HG03469 (cell line): ENCODE measurements around the gene PTPRB.

Source experiments
- ATAC-seq: cut with Tn5 transposase; IDR thresholded peaks from one replicate; pipeline ENCODE4 v1.9.1; 2021; ENCODE audit warnings: mild to moderate bottlenecking, moderate library complexity, moderate number of reproducible peaks; ENCODE audit not compliant: unreplicated experiment

Gene PTPRB

DNA sequence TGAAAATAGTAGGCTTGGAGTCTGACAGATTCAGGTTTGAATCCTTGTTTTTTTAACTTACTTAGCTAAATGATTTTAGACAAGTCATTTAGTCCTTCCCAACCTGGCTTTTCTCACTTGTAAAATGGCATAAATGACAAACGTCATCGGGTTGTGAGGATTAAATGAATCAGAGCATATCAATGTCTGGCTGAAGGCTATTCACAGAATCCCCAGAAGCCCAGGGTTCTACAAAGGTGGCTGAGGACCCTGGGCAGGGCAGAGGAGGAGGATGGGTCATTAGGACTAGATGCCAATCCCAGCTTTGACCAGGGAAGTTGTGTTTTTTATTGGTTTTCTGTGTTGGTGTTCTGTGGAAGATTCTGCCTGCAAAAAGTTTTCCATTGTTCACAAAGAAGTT lies 7.6 kb upstream of the PTPRB start:
- ATAC-seq, result no peak

GRCh38 chr12:70643939-70644338 lies 6.7 kb upstream of the PTPRB start:
- ATAC-seq, result no peak

- no peak for ATAC-seq
These were observed 4.5 kb upstream of the PTPRB start for GRCh38 chr12:70641691-70642090.

DNA sequence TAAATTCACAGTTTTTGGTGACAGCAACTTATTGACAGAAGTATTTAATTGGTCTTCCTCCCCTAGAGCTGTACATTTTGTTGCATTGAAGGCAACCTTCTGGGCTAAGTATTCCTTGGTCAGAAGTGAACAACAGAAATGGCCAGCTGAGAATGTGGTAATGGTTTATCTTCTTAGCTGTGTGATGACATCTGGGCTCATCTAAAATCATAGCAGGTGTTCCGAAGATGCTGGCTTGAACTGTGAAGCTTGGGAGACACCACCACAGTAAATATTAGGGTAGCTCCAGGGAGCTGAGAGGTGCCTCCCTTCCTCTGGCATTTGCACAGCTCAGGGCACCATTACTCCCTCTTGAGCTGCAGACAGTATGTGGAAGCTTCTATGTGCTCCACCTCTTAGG lies 3.7 kb upstream of the PTPRB start:
- no peak for ATAC-seq

- ATAC-seq, result no peak
These were observed 2.3 kb upstream of the PTPRB start for GRCh38 chr12:70639535-70639934.

GRCh38 chr12:70638639-70639360 lies 1.6 kb upstream of the PTPRB start:
- no peak for ATAC-seq

DNA sequence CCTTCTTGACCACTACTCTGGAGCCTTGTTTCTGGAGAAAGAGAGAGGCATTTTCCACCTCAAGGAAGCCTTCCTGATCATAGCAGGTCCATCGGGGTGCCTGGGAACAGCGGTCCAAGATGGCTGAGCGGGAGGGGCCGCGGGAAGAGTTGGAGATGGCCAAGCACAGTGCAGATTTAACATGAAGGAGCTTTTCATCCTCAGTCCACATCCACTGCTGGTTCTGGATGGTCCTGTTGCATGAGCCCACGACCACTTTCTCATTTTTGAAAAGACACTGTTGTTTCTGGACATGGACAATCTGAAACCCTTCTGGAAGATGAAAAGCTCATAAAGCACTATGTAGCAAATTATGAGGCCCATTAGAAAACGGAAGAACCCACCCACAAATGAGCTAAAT lies 1.5 kb downstream of the PTPRB start:
- ATAC-seq, result no peak

DNA sequence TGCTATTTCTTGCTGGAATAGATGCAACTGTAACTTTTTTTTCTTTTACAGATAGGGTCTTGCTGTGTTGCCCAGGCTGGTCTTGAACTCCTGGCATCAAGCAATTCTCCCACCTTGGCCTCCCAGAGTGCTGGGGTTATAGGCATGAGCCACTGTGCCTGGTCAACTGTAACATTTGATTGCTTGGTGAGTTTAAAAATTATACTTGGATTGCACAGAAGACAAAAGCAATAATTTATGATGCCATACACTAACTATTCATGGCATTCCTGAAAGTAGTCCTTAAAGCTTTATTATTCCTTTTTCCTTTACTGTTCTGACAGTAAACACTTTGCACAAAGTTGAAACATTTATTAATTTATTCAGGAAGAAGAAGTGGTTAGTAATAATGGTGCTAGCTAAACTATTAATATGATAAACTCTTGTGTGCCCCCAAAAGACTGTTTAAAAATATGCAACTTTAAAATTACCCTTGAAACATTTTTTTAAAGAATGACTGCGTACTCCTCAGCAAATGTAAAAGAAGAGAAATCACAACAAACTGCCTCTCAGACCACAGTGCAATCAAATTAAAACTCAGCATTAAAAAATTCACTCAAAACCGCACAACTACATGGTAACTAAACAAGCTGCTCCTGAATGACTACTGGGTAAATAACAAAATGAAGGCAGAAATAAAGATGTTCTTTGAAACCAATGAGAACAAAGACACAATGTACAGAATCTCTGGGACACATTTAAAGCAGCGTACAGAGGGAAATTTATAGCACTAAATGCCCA lies 8.3 kb downstream of the PTPRB start:
- no peak for ATAC-seq

DNA sequence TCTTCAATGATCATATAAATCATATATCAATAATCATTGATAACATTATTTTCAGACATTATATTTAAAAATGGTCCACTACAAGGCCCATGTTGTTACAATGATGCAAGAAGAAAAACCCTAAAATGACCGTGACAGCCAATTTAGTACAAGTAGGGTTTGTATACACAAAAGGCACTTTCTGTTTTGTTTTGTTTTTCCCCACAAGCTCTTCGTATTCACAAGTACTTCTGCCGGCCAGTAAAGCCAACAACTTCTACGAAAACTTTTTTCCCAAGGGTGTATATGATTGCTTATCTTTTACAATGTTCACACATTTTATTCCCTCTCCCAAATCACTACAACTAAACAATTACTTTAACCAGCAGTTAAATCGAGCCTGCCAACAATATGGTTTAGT lies 9.6 kb downstream of the PTPRB start:
- no peak for ATAC-seq

- no peak for ATAC-seq
These were observed 11.0 kb downstream of the PTPRB start for GRCh38 chr12:70626180-70626579.

- no peak for ATAC-seq
These were observed 17.6 kb downstream of the PTPRB start for GRCh38 chr12:70619471-70620152.

GRCh38 chr12:70618371-70618770 lies 18.9 kb downstream of the PTPRB start:
- ATAC-seq, result no peak

DNA sequence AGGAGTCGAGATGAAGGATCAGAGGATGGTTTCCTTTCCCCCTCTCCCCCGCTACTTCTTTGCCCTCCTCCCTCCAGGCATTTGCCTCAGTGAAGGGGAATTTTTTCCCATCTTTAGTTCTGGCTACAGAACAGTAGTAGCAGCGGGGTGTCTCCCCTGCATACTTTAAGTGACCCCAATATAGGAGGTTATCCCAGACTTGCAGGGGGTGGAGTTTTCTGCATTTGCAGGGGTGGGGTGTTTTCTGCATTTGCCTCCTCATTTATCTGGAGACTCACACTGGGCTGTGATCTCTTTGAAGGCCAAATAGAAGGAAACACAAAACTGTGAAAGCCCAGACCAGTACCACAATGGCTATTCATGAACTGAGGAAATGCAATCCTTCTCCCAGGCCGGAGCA lies 19.8 kb downstream of the PTPRB start:
- no peak for ATAC-seq

DNA sequence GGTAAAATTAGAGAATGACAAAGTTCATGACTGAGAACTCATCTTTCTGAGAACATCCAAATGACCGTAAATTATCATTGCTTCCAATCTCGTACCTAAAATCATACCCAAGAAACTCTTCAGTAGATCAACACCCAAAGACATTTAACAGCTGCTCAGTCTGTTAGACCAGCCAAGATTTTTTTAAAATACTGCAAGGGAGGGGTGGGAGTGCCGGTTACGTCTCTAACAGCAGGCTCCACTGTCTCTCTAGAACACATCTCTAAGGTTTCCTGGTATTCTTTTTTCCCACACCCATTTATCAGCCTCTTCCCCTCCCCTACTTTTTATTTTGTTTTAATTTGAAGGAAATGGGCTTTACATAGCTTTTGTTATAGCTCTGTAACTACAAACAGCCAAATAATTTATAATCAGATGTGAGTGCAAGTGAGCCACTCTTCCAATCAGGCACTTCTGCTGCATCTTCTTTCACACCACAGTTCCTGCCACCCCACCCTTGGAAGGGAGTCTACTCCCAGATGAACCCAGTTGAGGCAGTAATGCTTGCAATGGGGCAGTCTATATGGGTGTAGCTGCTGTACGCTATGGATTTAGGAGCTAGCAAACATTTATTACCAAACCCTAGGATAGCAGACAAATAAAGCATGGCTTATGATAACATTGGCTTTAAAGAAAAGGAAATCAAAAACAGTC lies 21.9 kb downstream of the PTPRB start:
- ATAC-seq, result no peak

DNA sequence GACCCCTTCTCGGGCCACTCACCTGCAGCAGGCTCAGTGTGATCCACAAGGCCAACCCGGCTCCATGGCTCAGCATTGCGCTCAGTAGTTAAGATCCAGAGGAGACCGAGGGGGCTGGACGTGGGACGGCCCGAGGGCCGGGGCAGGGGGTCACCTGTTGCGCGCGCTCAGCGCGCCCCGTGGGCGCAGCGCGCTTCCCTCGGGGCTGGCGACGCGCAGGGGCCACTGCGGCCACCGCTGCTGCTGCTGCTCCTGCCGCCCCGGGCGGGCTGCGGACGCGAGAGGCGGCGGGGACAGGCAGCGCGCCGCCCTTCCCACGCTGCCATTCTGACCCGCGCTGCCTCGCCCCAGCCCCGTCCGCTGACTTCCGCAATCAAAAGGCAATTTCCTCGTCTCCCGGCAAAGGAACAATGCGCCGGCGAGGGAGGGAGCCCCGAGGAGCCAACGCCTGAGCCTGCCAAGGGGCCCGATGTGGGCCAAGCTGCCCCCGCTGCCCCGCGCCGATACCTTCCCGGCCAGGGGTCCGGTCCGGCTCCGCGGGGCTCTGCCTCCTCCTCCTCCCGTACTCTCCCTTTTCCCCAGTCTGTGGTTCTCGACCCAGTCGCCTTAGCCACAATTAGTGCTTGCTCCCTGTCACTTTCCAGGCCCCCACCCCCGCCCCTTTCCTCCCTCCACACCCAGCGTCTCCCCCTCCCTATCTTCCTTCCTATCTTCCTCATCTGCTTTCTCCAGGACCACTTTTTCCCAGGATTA lies 27.3 kb downstream of the PTPRB start:
- ATAC-seq, result no peak

DNA sequence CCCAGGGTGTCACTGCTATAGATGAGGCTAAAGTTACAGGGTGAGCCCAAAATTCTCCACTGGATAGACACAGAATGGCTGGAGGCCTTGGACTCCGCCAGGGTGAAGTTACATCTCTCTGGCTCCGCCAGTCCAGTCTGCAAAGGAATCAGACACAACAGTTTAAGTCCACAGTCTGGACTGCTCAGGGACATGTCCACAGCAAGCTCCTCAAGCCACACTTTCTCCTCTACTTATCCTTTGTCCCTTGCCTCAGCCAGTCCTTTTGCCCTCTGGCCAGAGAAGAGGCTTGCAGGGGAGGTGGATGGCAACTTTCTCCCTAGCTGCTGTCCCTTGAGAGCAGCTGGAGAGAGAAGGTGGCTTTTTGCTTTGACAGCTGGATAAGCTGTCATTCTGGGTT lies 28.0 kb downstream of the PTPRB start:
- ATAC-seq, result no peak

DNA sequence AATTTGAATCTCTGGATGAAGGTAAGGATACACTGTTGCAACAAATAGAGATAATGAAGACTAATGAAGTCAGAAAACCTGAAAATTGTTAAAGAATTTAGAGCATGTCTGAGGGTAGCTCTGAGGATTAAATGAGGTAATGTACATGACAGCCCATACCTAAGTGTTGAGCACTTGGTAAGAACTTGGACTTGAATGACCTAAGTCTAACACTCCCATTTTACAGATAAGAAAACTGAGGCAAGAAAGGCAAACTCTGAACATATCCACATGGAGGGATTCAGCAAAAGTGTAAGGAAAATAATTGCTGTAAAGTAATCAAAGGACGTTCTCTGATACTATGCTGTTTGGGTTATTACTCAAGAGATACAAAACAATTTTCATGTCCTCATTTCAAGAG lies 29.0 kb downstream of the PTPRB start:
- no peak for ATAC-seq

DNA sequence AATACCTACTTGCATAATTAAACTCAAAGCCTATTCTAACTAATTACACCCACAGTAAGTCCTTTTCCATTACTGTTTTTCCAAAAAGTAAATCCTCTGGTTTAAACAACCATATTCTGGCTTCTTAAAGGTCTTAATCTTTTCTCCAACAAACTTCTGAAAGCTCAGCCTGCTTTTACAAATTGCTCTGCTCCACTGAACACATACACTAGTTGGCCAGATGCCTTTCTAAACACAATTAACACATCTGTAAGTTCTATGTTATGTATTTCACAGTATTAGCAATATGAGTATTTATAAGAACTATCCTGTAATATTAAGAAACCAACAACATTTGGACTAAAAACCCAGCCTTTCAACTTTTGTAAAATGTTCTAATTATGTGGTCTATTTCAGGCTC lies 30.1 kb downstream of the PTPRB start:
- ATAC-seq, result no peak

GRCh38 chr12:70605976-70606375 lies 31.3 kb downstream of the PTPRB start:
- ATAC-seq, result no peak

DNA sequence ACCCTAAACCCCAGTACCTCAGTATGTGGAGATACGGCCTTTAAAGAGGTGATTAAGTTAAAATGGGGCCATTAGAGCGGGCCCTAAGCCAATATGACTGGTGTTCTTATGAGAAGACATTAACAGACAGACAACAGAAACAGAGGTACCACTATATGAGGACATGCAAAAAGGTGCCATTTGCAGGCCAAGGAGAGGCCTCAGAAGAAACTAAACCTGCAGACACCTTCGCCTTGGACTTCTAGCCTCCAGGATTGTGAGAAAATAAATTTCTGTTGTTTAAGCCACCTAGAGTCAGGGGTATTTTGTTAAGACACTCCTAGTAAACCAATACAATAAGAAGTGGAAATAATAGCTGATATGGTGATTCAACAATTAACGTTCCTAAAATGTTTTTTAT lies 32.6 kb downstream of the PTPRB start:
- no peak for ATAC-seq

- no peak for ATAC-seq
These were observed 34.2 kb downstream of the PTPRB start for GRCh38 chr12:70603044-70603443.
